Naive thymus-derived CD4-positive, alpha-beta T cell (primary cell): ENCODE data around the gene NOCT. TPM values are rescaled to one million over a fixed set of nuclear protein-coding genes. Genes with fewer than 3 reads are reported as not detected.
A peak's percentile ranks its signal among the peaks of the same experiment; 100 is the strongest.

Experiments used
- ATAC-seq: fragments of 150-1000 bp; cut with Tn5 transposase; 2 replicates; pipeline ENCODE4 v1.10.0; 2021; ENCODE audit warnings: mild to moderate bottlenecking, moderate library complexity
- CTCF ChIA-PET: fragments of 350-600 bp; sonication (Branson Sonifier 250); formaldehyde crosslinking; loops from one replicate; lab custom pipeline; 2021; ENCODE audit warnings: antibody characterized with exemption; lab: Charles Lee
- POLR2A ChIA-PET: fragments of 350-600 bp; sonication (Branson Sonifier 250); formaldehyde crosslinking; loops from one replicate; lab custom pipeline; 2021; ENCODE audit warnings: antibody characterized with exemption, inconsistent platforms; lab: Charles Lee
- DNase-seq, 9 donors: peaks; one replicate each; pipeline versions ENCODE4 v3.0.0 to v3.0.0-alpha.2; 2020 to 2022; ENCODE audit warnings: mixed read lengths in 1 of 9
- H3K27ac ChIP-seq: one replicate; pipeline ENCODE4 v1.7.0; 2013; ENCODE audit warnings: mild to moderate bottlenecking, low read depth, low read length, moderate library complexity
- H3K27me3 ChIP-seq, 2 donors: one replicate each; pipeline ENCODE4 v1.7.0; 2013; ENCODE audit warnings: low read length in 2 of 2, mild to moderate bottlenecking in 2 of 2, moderate library complexity in 2 of 2; ENCODE audit not compliant: control insufficient read depth in 2 of 2, insufficient read depth in 2 of 2
- H3K36me3 ChIP-seq, 3 experiments: 1 replicate in 2 of 3; 2 replicates in 1 of 3; pipeline ENCODE4 v1.7.0; 2013; ENCODE audit warnings: low read length in 3 of 3, mild to moderate bottlenecking in 3 of 3, moderate library complexity in 1 of 3; ENCODE audit not compliant: insufficient read depth in 3 of 3, control insufficient read depth in 2 of 3
- H3K4me1 ChIP-seq, 2 donors: one replicate each; pipeline ENCODE4 v1.7.0; 2013; ENCODE audit warnings: low read length in 2 of 2, mild to moderate bottlenecking in 2 of 2, moderate library complexity in 1 of 2; ENCODE audit not compliant: control insufficient read depth in 2 of 2, insufficient read depth in 2 of 2
- H3K4me3 ChIP-seq: 2 replicates; pipeline ENCODE4 v1.7.0; 2013; ENCODE audit warnings: mild to moderate bottlenecking, low read length
- H3K9me3 ChIP-seq, 3 experiments: 1 replicate in 2 of 3; 2 replicates in 1 of 3; pipeline ENCODE4 v1.7.0; 2013; ENCODE audit warnings: low read length in 3 of 3; ENCODE audit not compliant: control insufficient read depth in 2 of 3
- H3K27ac Mint-ChIP-seq, 9 donors: one replicate each; pipeline ENCODE4 v1.8.0; 2020 to 2022; ENCODE audit warnings: mixed read lengths in 9 of 9, mild to moderate bottlenecking in 8 of 9, moderate library complexity in 5 of 9, inconsistent platforms in 2 of 9
- H3K27me3 Mint-ChIP-seq, 5 donors: one replicate each; pipeline ENCODE4 v1.8.0; 2021 to 2022; ENCODE audit warnings: mixed read lengths in 5 of 5, mild to moderate bottlenecking in 1 of 5
- H3K36me3 Mint-ChIP-seq, 5 donors: one replicate each; pipeline ENCODE4 v1.8.0; 2020 to 2022; ENCODE audit warnings: mixed read lengths in 5 of 5, mild to moderate bottlenecking in 3 of 5, inconsistent platforms in 1 of 5
- H3K4me1 Mint-ChIP-seq, 7 donors: one replicate each; pipeline ENCODE4 v1.8.0; 2020 to 2022; ENCODE audit warnings: mixed read lengths in 7 of 7, mild to moderate bottlenecking in 3 of 7, inconsistent platforms in 1 of 7
- H3K4me3 Mint-ChIP-seq, 10 donors: one replicate each; pipeline ENCODE4 v1.8.0; 2020 to 2022; ENCODE audit warnings: mild to moderate bottlenecking in 10 of 10, mixed read lengths in 10 of 10, moderate library complexity in 6 of 10, inconsistent platforms in 2 of 10
- H3K9me3 Mint-ChIP-seq, 11 donors: one replicate each; pipeline ENCODE4 v1.8.0; 2020 to 2022; ENCODE audit warnings: mixed read lengths in 11 of 11, mild to moderate bottlenecking in 4 of 11, inconsistent platforms in 1 of 11, moderate library complexity in 1 of 11
- intact Hi-C, 2 donors: fragments of 100-400 bp; cut with micrococcal nuclease; formaldehyde crosslinking; loops; one replicate each; pipeline ENCODE4 v1.15.1; 2023
- polyA plus RNA-seq, 2 donors: library from polyadenylated mRNA; unstranded; fragments of 300-500 nt; fragmentation: Illumina TruSeq; gene quantifications; one replicate each; pipeline ENCODE4 v1.2.3, GENCODE V29; 2021
- total RNA-seq, 6 experiments: library from RNA in 5 of 6; stranded (reverse) in 5 of 6; gene quantifications; 1 replicate in 5 of 6; 2 replicates in 1 of 6; pipeline ENCODE4 v1.2.3 and lab custom pipeline; 2021 to 2026

Gene NOCT
- total and polyA plus RNA-seq, 7 experiments from 2014 or later: 0.12 to 33.7 (median 1.7) TPM

- intact Hi-C loops: loop anchor here in 1 of 2 donors (10.0 kb wide), 1 partner anchor 339 kb away; no protein-coding TSS in a partner anchor
- no peak overlapping the region for H3K27ac ChIP-seq
These were observed 20.1 kb downstream of the NOCT start for GRCh38 chr4:139035650-139036049.

GRCh38 chr4:139036885-139037284, 21.3 kb downstream of the NOCT start:
- no peak overlapping the region for H3K4me3 ChIP-seq
- no peaks in the 10 kb centered on the region for H3K27me3 Mint-ChIP-seq
- DNase-seq (no peak), ATAC-seq (no peak)
- H3K9me3 Mint-ChIP-seq: peaks cover 0 to 1% (median 0%) of the 10 kb centered on the region in 11 donors
- H3K36me3 ChIP-seq: peaks cover 0 to 4% (median 0%) of the 10 kb centered on the region in 3 experiments
- intact Hi-C loops: loop anchor here in 1 of 2 donors (10.0 kb wide), 1 partner anchor 338 kb away; no protein-coding TSS in a partner anchor
- peak overlapping the region in 1 of 9 donors; percentile 12 for H3K27ac Mint-ChIP-seq
- CTCF ChIA-PET: no interaction called here
- no peaks in the 10 kb centered on the region for H3K9me3 ChIP-seq
- H3K27ac ChIP-seq: no peak overlapping the region
- no peaks in the 10 kb centered on the region for H3K27me3 ChIP-seq
- peaks cover 5 to 22% (median 16%) of the 10 kb centered on the region in 7 donors for H3K4me1 Mint-ChIP-seq
- H3K4me3 Mint-ChIP-seq: no peak overlapping the region
- POLR2A ChIA-PET: no interaction called here
- no peaks in the 10 kb centered on the region for H3K4me1 ChIP-seq
- peaks cover 0 to 17% (median 0%) of the 10 kb centered on the region in 5 donors for H3K36me3 Mint-ChIP-seq

More at GRCh38 chr4:139035650-139036049, 20.1 kb downstream of the NOCT start:
- Mint-ChIP-seq H3K36me3 (peaks cover 0 to 13% (median 0%) of the 10 kb centered on the region in 5 donors), H3K27me3 (no peaks in the 10 kb centered on the region), H3K27ac (peak overlapping the region in 5 of 9 donors; percentile 17 to 68 (median 37)), H3K9me3 (peaks cover 0 to 1% (median 0%) of the 10 kb centered on the region in 11 donors), H3K4me3 (no peak overlapping the region), H3K4me1 (peaks cover 8 to 21% (median 11%) of the 10 kb centered on the region in 7 donors)
- DNase-seq: no peak
- ATAC-seq: no peak
- Histone ChIP-seq H3K27me3 (no peaks in the 10 kb centered on the region), H3K9me3 (no peaks in the 10 kb centered on the region), H3K36me3 (peaks cover 0 to 4% (median 0%) of the 10 kb centered on the region in 3 experiments), H3K4me1 (no peaks in the 10 kb centered on the region), H3K4me3 (no peak overlapping the region)
- CTCF ChIA-PET: interaction anchor here (0.8 kb wide), 1 partner anchor 36 kb away, joined by 3 read pairs; no protein-coding TSS in a partner anchor
- POLR2A ChIA-PET: interaction anchor here (0.6 kb wide), 1 partner anchor 72 kb away, joined by 3 read pairs; no protein-coding TSS in a partner anchor

- Mint-ChIP-seq H3K4me1 (peaks cover 5 to 26% (median 16%) of the 10 kb centered on the region in 7 donors), H3K9me3 (peaks cover 0 to 1% (median 0%) of the 10 kb centered on the region in 11 donors), H3K27ac (peak overlapping the region in 2 of 9 donors; percentile 11 to 65), H3K36me3 (peaks cover 0 to 22% (median 4%) of the 10 kb centered on the region in 5 donors), H3K4me3 (no peak overlapping the region), H3K27me3 (no peaks in the 10 kb centered on the region)
- H3K4me3 ChIP-seq: no peak overlapping the region
- H3K36me3 ChIP-seq: peaks cover 0 to 10% (median 0%) of the 10 kb centered on the region in 3 experiments
- no peak for DNase-seq
- no peaks in the 10 kb centered on the region for H3K9me3 ChIP-seq
- ChIA-PET CTCF (no interaction called here), POLR2A (interaction anchor here (0.6 kb wide), 1 partner anchor 10 kb away, joined by 3 read pairs; no protein-coding TSS in a partner anchor)
- H3K4me1 ChIP-seq: no peaks in the 10 kb centered on the region
- intact Hi-C loops: loop anchor here in 1 of 2 donors (10.0 kb wide), 1 partner anchor 336 kb away; no protein-coding TSS in a partner anchor
- peak overlapping the region; percentile 21 for H3K27ac ChIP-seq
- ATAC-seq: no peak
- H3K27me3 ChIP-seq: no peaks in the 10 kb centered on the region
These were observed 23.4 kb downstream of the NOCT start for GRCh38 chr4:139038874-139039443.

- ATAC-seq (peak; percentile 3), DNase-seq (no peak)
- peaks cover 0 to 23% (median 10%) of the 10 kb centered on the region in 5 donors for H3K36me3 Mint-ChIP-seq
These were observed 27.4 kb downstream of the NOCT start for GRCh38 chr4:139042981-139043460.

GRCh38 chr4:139044291-139044690, 28.7 kb downstream of the NOCT start:
- ChIA-PET POLR2A (interaction anchor here (1.0 kb wide), 1 partner anchor 36 kb away, joined by 3 read pairs; no protein-coding TSS in a partner anchor), CTCF (interaction anchor here (0.8 to 2.9 kb wide), 2 partner anchors 14 to 607 kb away, joined by 3 to 14 read pairs; no protein-coding TSS in a partner anchor)
- intact Hi-C loops: no loop called here
- H3K9me3 Mint-ChIP-seq: no peaks in the 10 kb centered on the region
- no peak for ATAC-seq
- no peak overlapping the region for H3K4me3 ChIP-seq
- H3K27me3 Mint-ChIP-seq: no peaks in the 10 kb centered on the region
- H3K36me3 ChIP-seq: peaks cover 0 to 5% (median 3%) of the 10 kb centered on the region in 3 experiments
- peaks cover 0 to 21% (median 17%) of the 10 kb centered on the region in 5 donors for H3K36me3 Mint-ChIP-seq
- no peaks in the 10 kb centered on the region for H3K9me3 ChIP-seq
- peak overlapping the region in 5 of 9 donors; percentile 1 to 83 (median 37) for H3K27ac Mint-ChIP-seq
- peaks cover 0 to 25% (median 11%) of the 10 kb centered on the region in 7 donors for H3K4me1 Mint-ChIP-seq
- DNase-seq: no peak
- H3K27me3 ChIP-seq: no peaks in the 10 kb centered on the region
- no peaks in the 10 kb centered on the region for H3K4me1 ChIP-seq
- no peak overlapping the region for H3K4me3 Mint-ChIP-seq
- no peak overlapping the region for H3K27ac ChIP-seq

More at GRCh38 chr4:139042981-139043460, 27.4 kb downstream of the NOCT start:
- H3K9me3 Mint-ChIP-seq: no peaks in the 10 kb centered on the region
- intact Hi-C loops: no loop called here
- no peak overlapping the region for H3K4me3 Mint-ChIP-seq
- ChIA-PET CTCF (interaction anchor here (2.9 kb wide), 1 partner anchor 12 kb away, joined by 14 read pairs; no protein-coding TSS in a partner anchor), POLR2A (interaction anchor here (0.7 kb wide), 1 partner anchor 43 kb away, joined by 3 read pairs; no protein-coding TSS in a partner anchor)
- Histone ChIP-seq H3K36me3 (peaks cover 0 to 5% (median 0%) of the 10 kb centered on the region in 3 experiments), H3K4me1 (no peaks in the 10 kb centered on the region), H3K9me3 (no peaks in the 10 kb centered on the region), H3K27me3 (no peaks in the 10 kb centered on the region), H3K4me3 (no peak overlapping the region), H3K27ac (no peak overlapping the region)
- peaks cover 1 to 28% (median 11%) of the 10 kb centered on the region in 7 donors for H3K4me1 Mint-ChIP-seq
- peak overlapping the region in 4 of 9 donors; percentile 18 to 83 (median 46) for H3K27ac Mint-ChIP-seq
- no peaks in the 10 kb centered on the region for H3K27me3 Mint-ChIP-seq

- no peak overlapping the region for H3K4me3 Mint-ChIP-seq
- no peaks in the 10 kb centered on the region for H3K27me3 ChIP-seq
- CTCF ChIA-PET: no interaction called here
- H3K4me1 Mint-ChIP-seq: peaks cover 0 to 17% (median 8%) of the 10 kb centered on the region in 7 donors
- no peak for DNase-seq
- intact Hi-C loops: no loop called here
- peak overlapping the region in 3 of 9 donors; percentile 4 to 54 (median 21) for H3K27ac Mint-ChIP-seq
- H3K27me3 Mint-ChIP-seq: no peaks in the 10 kb centered on the region
- no peak overlapping the region for H3K4me3 ChIP-seq
- H3K36me3 ChIP-seq: peaks cover 0 to 3% (median 3%) of the 10 kb centered on the region in 3 experiments
- no peaks in the 10 kb centered on the region for H3K4me1 ChIP-seq
- no peak for ATAC-seq
- peaks cover 0 to 30% (median 16%) of the 10 kb centered on the region in 5 donors for H3K36me3 Mint-ChIP-seq
- POLR2A ChIA-PET: no interaction called here
- no peak overlapping the region for H3K27ac ChIP-seq
- no peaks in the 10 kb centered on the region for H3K9me3 Mint-ChIP-seq
- H3K9me3 ChIP-seq: no peaks in the 10 kb centered on the region
These were observed 32.4 kb downstream of the NOCT start for GRCh38 chr4:139048026-139048425.
